Stromal cell of bone marrow (primary cell): Measurements from ENCODE around the gene OSBPL3.

Source experiments
- DNase-seq: peaks from one replicate; pipeline ENCODE4 v3.0.0-alpha.2; 2012; ENCODE audit warnings: low read depth

The OSBPL3 gene

GRCh38 chr7:24979470-24979862 lies 512 bp downstream of the OSBPL3 start:
- peak; percentile 51 for DNase-seq

- no peak for DNase-seq
Measured at GRCh38 chr7:24978843-24979469, 1.0 kb downstream of the OSBPL3 start.

- no peak for DNase-seq
Measured at GRCh38 chr7:24975644-24976260, 4.2 kb downstream of the OSBPL3 start.

- no peak for DNase-seq
Measured at GRCh38 chr7:24975172-24975571, 4.8 kb downstream of the OSBPL3 start.

- no peak for DNase-seq
Measured at GRCh38 chr7:24974026-24974832, 5.7 kb downstream of the OSBPL3 start.

GRCh38 chr7:24972991-24973390 lies 7.0 kb downstream of the OSBPL3 start:
- no peak for DNase-seq

GRCh38 chr7:24972166-24972477 lies 7.9 kb downstream of the OSBPL3 start:
- no peak for DNase-seq

GRCh38 chr7:24971333-24972165 lies 8.4 kb downstream of the OSBPL3 start:
- DNase-seq, result peak; percentile 88

- no peak for DNase-seq
Measured at GRCh38 chr7:24970676-24971075, 9.3 kb downstream of the OSBPL3 start.

GRCh38 chr7:24968165-24968564 lies 11.8 kb downstream of the OSBPL3 start:
- DNase-seq, result no peak

GRCh38 chr7:24967696-24968095 lies 12.3 kb downstream of the OSBPL3 start:
- DNase-seq, result no peak

- no peak for DNase-seq
Measured at GRCh38 chr7:24966802-24967201, 13.2 kb downstream of the OSBPL3 start.

GRCh38 chr7:24965831-24966708 lies 13.9 kb downstream of the OSBPL3 start:
- DNase-seq, result no peak

GRCh38 chr7:24964191-24964590 lies 15.8 kb downstream of the OSBPL3 start:
- DNase-seq, result no peak

- peak; percentile 71 for DNase-seq
Measured at GRCh38 chr7:24963218-24963617, 16.8 kb downstream of the OSBPL3 start.

GRCh38 chr7:24962418-24962962 lies 17.5 kb downstream of the OSBPL3 start:
- DNase-seq, result no peak

GRCh38 chr7:24959735-24960485 lies 20.1 kb downstream of the OSBPL3 start:
- DNase-seq, result no peak

GRCh38 chr7:24958399-24958798 lies 21.6 kb downstream of the OSBPL3 start:
- DNase-seq, result no peak

- DNase-seq, result no peak
Measured at GRCh38 chr7:24956021-24956420, 24.0 kb downstream of the OSBPL3 start.

GRCh38 chr7:24955313-24955712 lies 24.7 kb downstream of the OSBPL3 start:
- DNase-seq, result no peak
